GM19193 (cell line): ENCODE measurements around the gene SUOX.

Source experiments
- POLR2A ChIP-seq: IDR thresholded peaks from 4 replicates; pipeline ENCODE4 v1.6.1; 2011; ENCODE audit not compliant: insufficient read depth, insufficient read length; ENCODE audit errors: extremely low read depth

Gene SUOX

GRCh38 chr12:55974308-55974730, 22.8 kb upstream of the SUOX start:
- no peak for TF ChIP-seq POLR2A

GRCh38 chr12:55978393-55978792, 18.7 kb upstream of the SUOX start:
- TF ChIP-seq POLR2A: no peak

- TF ChIP-seq POLR2A: no peak
Observed at GRCh38 chr12:55979069-55979468, 18.0 kb upstream of the SUOX start.

GRCh38 chr12:55982319-55982936, 14.6 kb upstream of the SUOX start:
- no peak for TF ChIP-seq POLR2A

GRCh38 chr12:55983232-55983842, 13.7 kb upstream of the SUOX start:
- TF ChIP-seq POLR2A: no peak

- no peak for TF ChIP-seq POLR2A
Observed at GRCh38 chr12:55984861-55985260, 12.2 kb upstream of the SUOX start.

- TF ChIP-seq POLR2A: no peak
Observed at GRCh38 chr12:55985341-55985740, 11.7 kb upstream of the SUOX start.

GRCh38 chr12:55991110-55991509, 6.0 kb upstream of the SUOX start:
- no peak for TF ChIP-seq POLR2A

GRCh38 chr12:55993230-55993853, 3.7 kb upstream of the SUOX start:
- TF ChIP-seq POLR2A: no peak

GRCh38 chr12:55995366-55995765, 1.7 kb upstream of the SUOX start:
- TF ChIP-seq POLR2A: no peak

- no peak for TF ChIP-seq POLR2A
Observed at GRCh38 chr12:55996201-55996714, 818 bp upstream of the SUOX start.

- TF ChIP-seq POLR2A: no peak
Observed at GRCh38 chr12:55997535-55997859, 421 bp downstream of the SUOX start.

- no peak for TF ChIP-seq POLR2A
Observed at GRCh38 chr12:56001487-56002100, 4.5 kb downstream of the SUOX start.

GRCh38 chr12:56004211-56004610, 7.1 kb downstream of the SUOX start:
- no peak for TF ChIP-seq POLR2A
